Measurements from ENCODE around the gene RALGAPB.

GRCh38 chr20:38528167-38528566 is 55.5 kb downstream of the RALGAPB start:
- TF ChIP-seq CTCF (conservative IDR thresholded peaks at IDR 0.05; ENCODE audit: low read length) (no peak), EZH2phosphoT487 (IDR thresholded peaks at IDR 0.05; ENCODE audit: borderline replicate concordance, low read depth, low read length) (no peak)
